ENCODE data around the gene TTLL6. TPM values are rescaled to one million over a fixed set of nuclear protein-coding genes. Genes with fewer than 3 reads are reported as not detected.

TTLL6 gene
- total RNA-seq, 1 donor from 2014 or later, result 2.8 TPM

DNA sequence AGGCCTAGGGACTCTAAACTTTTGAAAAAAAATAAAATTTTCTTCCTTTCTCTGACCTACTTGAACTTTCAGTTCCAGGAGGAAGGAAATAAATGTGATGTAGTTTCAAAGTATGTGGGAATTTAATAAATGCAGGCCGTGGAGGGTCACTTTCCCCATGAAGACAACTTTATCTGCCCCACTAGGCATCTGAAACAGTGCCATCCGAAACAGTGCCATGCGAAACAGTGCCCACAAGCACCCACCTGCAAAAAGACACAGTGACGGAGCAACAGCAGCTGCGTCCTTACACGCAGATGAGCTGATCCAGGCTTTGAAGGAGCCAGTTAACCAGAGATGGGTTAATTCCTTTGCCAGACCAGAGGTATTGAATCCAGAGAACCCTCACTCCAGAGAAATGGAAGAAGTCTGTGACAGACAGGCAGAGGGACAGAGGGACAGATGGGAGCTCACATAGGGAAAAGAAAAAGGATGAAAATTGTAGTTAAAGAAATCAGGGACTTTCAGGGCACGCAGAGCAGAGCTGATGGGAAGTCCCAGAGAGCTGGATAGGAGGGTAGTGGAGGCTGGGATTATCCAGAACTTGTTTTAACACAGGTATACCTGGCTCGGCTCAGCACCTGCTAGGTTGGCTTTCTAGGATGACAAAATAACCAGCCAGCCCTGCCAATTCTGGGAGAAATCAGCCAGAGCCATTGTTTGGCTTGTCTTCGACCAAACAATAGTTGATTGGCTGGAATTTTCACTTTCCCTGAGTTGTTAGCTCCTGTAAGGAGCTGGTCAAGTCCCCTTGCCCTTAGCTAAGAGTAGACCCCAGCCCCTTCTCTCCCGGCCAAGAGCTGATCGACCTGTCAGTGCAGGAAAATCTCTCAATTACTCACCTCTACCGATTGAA lies 71.4 kb downstream of the TTLL6 start:
- H3K27me3 Mint-ChIP-seq, result peaks cover 99% of the 10 kb centered on the region
- H3K4me3 Mint-ChIP-seq, result no peak overlapping the region
- DNase-seq (ENCODE audit: extremely low spot score, unreplicated experiment), result no peak
- no peaks in the 10 kb centered on the region for H3K4me1 Mint-ChIP-seq (ENCODE audit: unreplicated experiment)
- H3K27ac Mint-ChIP-seq, result no peak overlapping the region
- H3K36me3 Mint-ChIP-seq, result no peaks in the 10 kb centered on the region
- no peaks in the 10 kb centered on the region for H3K9me3 Mint-ChIP-seq
- TF ChIP-seq, protein P1, sequence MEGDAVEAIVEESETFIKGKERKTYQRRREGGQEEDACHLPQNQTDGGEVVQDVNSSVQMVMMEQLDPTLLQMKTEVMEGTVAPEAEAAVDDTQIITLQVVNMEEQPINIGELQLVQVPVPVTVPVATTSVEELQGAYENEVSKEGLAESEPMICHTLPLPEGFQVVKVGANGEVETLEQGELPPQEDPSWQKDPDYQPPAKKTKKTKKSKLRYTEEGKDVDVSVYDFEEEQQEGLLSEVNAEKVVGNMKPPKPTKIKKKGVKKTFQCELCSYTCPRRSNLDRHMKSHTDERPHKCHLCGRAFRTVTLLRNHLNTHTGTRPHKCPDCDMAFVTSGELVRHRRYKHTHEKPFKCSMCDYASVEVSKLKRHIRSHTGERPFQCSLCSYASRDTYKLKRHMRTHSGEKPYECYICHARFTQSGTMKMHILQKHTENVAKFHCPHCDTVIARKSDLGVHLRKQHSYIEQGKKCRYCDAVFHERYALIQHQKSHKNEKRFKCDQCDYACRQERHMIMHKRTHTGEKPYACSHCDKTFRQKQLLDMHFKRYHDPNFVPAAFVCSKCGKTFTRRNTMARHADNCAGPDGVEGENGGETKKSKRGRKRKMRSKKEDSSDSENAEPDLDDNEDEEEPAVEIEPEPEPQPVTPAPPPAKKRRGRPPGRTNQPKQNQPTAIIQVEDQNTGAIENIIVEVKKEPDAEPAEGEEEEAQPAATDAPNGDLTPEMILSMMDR (conservative IDR thresholded peaks at IDR 0.05), result no peak

DNA sequence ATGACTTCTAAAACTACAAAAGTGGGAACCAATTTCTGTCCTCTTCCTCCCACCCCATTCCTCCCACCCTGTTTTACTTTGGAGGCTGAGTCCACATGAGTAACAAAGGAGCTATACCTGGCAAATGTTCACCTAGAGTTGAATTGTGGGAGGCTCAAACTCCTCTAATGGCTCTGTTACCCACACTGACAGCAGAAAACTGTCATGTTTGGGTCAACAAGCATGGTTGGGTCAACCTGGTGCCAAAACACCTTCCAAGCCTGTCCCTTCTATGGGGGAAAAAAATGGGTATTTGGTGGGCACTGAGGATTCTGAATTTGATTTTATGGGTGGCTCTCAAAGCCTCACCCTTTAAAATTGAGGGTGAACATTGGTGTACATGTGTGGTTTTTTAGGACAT lies 76.5 kb downstream of the TTLL6 start:
- H3K27ac Mint-ChIP-seq, result no peak overlapping the region
- no peak for DNase-seq (ENCODE audit: extremely low spot score, unreplicated experiment)
- H3K9me3 Mint-ChIP-seq, result no peaks in the 10 kb centered on the region
- no peaks in the 10 kb centered on the region for H3K4me1 Mint-ChIP-seq (ENCODE audit: unreplicated experiment)
- H3K4me3 Mint-ChIP-seq, result no peak overlapping the region
- H3K36me3 Mint-ChIP-seq, result no peaks in the 10 kb centered on the region
- H3K27me3 Mint-ChIP-seq, result peaks cover 99% of the 10 kb centered on the region
- TF ChIP-seq, protein P1 (conservative IDR thresholded peaks at IDR 0.05), result no peak

DNA sequence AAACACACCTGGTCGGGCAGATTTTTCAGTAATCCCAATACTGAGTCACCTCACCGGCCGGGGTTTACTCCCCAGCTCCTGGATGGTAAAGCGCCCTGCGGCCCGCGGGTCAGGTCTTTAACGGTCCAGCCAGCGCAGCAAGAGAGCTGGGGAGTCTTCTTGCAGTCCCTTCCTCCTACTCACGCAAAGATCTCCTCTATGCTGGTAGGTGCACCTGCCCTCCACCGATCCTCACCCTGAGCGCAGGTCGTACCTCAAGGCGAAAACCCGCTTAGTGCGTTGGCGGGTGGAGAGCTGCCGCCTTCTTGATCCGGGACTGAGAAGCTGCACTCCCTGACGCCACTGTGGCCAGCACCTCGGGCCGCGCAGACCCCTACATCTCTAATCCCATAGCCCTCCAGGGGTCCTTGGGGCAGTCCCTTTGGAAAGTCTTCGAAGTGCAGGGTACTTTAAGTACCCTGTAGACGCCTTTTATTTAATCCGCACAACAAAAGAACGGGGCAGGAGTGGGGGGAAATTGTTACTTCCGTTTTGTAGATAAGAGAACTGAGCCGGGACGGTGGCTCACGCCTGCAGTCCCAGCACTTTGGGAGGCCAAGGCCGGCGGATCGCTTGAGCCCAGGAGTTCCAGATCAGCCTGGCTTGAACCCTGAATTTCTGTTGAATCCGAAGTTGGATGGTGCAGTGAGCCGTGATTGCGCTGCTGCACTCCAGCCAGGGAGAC lies 78.1 kb downstream of the TTLL6 start:
- H3K27me3 Mint-ChIP-seq, result peaks cover 99% of the 10 kb centered on the region
- TF ChIP-seq, protein P1 (conservative IDR thresholded peaks at IDR 0.05), result no peak
- H3K4me1 Mint-ChIP-seq (ENCODE audit: unreplicated experiment), result no peaks in the 10 kb centered on the region
- H3K27ac Mint-ChIP-seq, result no peak overlapping the region
- no peak overlapping the region for H3K4me3 Mint-ChIP-seq
- no peaks in the 10 kb centered on the region for H3K36me3 Mint-ChIP-seq
- no peak for DNase-seq (ENCODE audit: extremely low spot score, unreplicated experiment)
- no peaks in the 10 kb centered on the region for H3K9me3 Mint-ChIP-seq

DNA sequence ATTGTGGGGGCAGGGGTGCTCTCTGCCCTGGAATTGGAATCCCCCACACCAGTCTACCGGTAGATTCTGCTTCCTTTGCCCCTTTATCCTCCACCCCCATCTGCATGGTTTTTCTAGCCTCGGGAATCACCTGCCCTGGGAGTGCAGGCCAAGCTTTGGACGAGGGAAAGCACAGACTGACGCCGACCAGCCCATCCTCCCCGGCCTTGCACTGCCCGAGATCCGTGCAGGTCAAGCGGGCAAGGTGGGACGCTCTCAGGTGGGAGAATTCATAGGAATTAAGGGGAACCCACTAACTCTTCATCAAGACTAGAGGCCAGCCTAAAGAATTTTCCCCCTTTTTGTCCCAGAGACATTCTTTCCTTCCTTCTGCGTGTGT lies 78.6 kb downstream of the TTLL6 start:
- no peaks in the 10 kb centered on the region for H3K36me3 Mint-ChIP-seq
- no peak overlapping the region for H3K4me3 Mint-ChIP-seq
- H3K4me1 Mint-ChIP-seq (ENCODE audit: unreplicated experiment), result no peaks in the 10 kb centered on the region
- H3K27ac Mint-ChIP-seq, result no peak overlapping the region
- TF ChIP-seq, protein P1 (conservative IDR thresholded peaks at IDR 0.05), result no peak
- H3K9me3 Mint-ChIP-seq, result no peaks in the 10 kb centered on the region
- peaks cover 99% of the 10 kb centered on the region for H3K27me3 Mint-ChIP-seq
- DNase-seq (ENCODE audit: extremely low spot score, unreplicated experiment), result no peak

DNA sequence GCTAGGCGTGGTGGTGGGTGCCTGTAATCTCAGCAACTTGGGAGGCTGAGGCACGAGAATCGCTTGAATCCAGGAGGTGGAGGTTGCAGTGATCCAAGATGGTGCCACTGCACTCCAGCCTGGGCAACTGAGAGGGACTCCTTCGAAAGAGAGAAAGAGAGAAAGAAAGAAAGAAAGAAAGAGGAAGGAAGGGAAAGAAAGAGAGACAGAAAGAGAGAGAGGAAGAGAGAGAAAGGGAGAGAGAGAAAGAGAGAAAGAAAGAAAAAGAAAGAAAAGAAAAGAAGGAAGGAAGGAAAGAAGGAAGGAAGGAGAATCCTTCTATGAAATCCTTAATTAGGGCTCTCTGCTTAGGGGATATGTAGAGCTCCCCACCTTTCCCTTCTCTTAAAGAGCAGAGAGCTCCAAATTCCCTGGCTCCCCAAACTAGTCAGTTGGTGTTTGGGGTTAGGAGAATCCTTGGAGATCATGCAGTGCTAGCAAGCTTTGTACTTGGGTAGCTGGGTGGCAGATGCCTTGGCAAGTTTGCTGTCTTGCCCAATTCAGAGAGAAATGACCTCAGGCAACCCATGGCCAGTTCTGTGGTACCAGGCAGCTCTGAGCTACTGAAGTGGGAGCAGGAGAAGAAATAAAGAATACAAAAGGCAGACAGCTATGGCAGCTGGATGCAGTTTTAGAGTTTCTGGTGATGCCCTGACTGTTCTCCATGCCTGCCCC lies 79.5 kb downstream of the TTLL6 start:
- DNase-seq (ENCODE audit: extremely low spot score, unreplicated experiment), result no peak
- H3K27ac Mint-ChIP-seq, result no peak overlapping the region
- H3K4me3 Mint-ChIP-seq, result no peak overlapping the region
- TF ChIP-seq, protein P1 (conservative IDR thresholded peaks at IDR 0.05), result no peak
- no peaks in the 10 kb centered on the region for H3K4me1 Mint-ChIP-seq (ENCODE audit: unreplicated experiment)
- peaks cover 97% of the 10 kb centered on the region for H3K27me3 Mint-ChIP-seq
- no peaks in the 10 kb centered on the region for H3K36me3 Mint-ChIP-seq
- no peaks in the 10 kb centered on the region for H3K9me3 Mint-ChIP-seq
